Tibial artery (tissue), 4 donors: ENCODE measurements around the gene RSPRY1.

ENCODE experiments used
- DNase-seq, 2 donors: peaks; one replicate each; pipeline ENCODE4 v3.0.0-alpha.2; 2019
- H3K27ac ChIP-seq, 2 donors: fragments of 200-600 bp; sonication (generic) in 1 of 2; 1 replicate in 1 of 2; 2 replicates in 1 of 2; pipeline ENCODE4 v1.5.1; 2018 to 2019; ENCODE audit warnings: mild to moderate bottlenecking in 1 of 2
- H3K27me3 ChIP-seq, 2 donors: fragments of 200-600 bp; sonication (generic) in 1 of 2; one replicate each; pipeline versions ENCODE4 v1.5.1 to v1.6.0; 2016 to 2019
- H3K36me3 ChIP-seq, 3 donors: fragments of 200-600 bp; sonication (generic) in 2 of 3; one replicate each; pipeline ENCODE4 v1.5.1; 2016 to 2019; ENCODE audit warnings: mild to moderate bottlenecking in 2 of 3
- H3K4me1 ChIP-seq, 4 donors: fragments of 200-600 bp; sonication (generic) in 2 of 4; 1 replicate in 3 of 4; 2 replicates in 1 of 4; pipeline ENCODE4 v1.5.1; 2016 to 2019
- H3K4me3 ChIP-seq, 2 donors: fragments of 200-600 bp; sonication (generic) in 1 of 2; 1 replicate in 1 of 2; 2 replicates in 1 of 2; pipeline ENCODE4 v1.5.1; 2018 to 2019; ENCODE audit warnings: mild to moderate bottlenecking in 2 of 2
- H3K9me3 ChIP-seq, 3 donors: fragments of 200-600 bp; sonication (generic) in 1 of 3; one replicate each; pipeline ENCODE4 v1.5.1; 2016 to 2019
- intact Hi-C: fragments of 100-400 bp; cut with DNase I; formaldehyde crosslinking; loops from one replicate; pipeline ENCODE4 v1.15.0; 2023; ENCODE audit warnings: low total_unique reads
- TF ChIP-seq, protein P1 (sequence below), 2 experiments: fragments of 200-600 bp in 1 of 2; fragments of 450-650 bp in 1 of 2; IDR thresholded peaks; one replicate each; pipeline ENCODE4 v1.5.1; 2017 to 2019; ENCODE audit warnings: antibody characterized with exemption in 2 of 2, mild to moderate bottlenecking in 1 of 2, moderate library complexity in 1 of 2

Gene RSPRY1

GRCh38 chr16:57235128-57236021 is 49.2 kb downstream of the RSPRY1 start:
- Histone ChIP-seq H3K4me1 (no peaks in the 10 kb centered on the region), H3K36me3 (peaks cover 81 to 95% (median 84%) of the 10 kb centered on the region in 3 donors), H3K4me3 (no peak overlapping the region), H3K27ac (no peak overlapping the region), H3K9me3 (no peaks in the 10 kb centered on the region), H3K27me3 (no peaks in the 10 kb centered on the region)
- no peak for DNase-seq
- TF ChIP-seq, protein P1, sequence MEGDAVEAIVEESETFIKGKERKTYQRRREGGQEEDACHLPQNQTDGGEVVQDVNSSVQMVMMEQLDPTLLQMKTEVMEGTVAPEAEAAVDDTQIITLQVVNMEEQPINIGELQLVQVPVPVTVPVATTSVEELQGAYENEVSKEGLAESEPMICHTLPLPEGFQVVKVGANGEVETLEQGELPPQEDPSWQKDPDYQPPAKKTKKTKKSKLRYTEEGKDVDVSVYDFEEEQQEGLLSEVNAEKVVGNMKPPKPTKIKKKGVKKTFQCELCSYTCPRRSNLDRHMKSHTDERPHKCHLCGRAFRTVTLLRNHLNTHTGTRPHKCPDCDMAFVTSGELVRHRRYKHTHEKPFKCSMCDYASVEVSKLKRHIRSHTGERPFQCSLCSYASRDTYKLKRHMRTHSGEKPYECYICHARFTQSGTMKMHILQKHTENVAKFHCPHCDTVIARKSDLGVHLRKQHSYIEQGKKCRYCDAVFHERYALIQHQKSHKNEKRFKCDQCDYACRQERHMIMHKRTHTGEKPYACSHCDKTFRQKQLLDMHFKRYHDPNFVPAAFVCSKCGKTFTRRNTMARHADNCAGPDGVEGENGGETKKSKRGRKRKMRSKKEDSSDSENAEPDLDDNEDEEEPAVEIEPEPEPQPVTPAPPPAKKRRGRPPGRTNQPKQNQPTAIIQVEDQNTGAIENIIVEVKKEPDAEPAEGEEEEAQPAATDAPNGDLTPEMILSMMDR (IDR thresholded peaks at IDR 0.05): no peak
- intact Hi-C loops: no loop called here

DNA sequence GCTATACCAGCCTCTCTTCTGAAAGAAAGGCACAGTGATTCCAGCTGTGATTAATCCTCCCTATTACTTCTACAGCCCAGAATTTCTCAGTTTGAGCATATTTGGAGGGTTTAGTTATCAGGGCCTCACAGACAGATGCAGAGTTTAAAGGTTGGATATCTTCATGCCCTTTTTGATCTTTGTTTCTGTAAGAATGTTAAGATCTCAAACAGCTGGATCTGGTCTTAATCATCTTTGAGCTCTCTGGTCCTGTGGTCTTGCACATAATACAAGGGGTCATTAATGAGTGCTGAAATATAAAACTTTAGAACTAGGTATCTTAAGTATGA is 49.9 kb downstream of the RSPRY1 start:
- Histone ChIP-seq H3K36me3 (peaks cover 74 to 91% (median 77%) of the 10 kb centered on the region in 3 donors), H3K4me3 (no peak overlapping the region), H3K27me3 (no peaks in the 10 kb centered on the region), H3K9me3 (no peaks in the 10 kb centered on the region), H3K27ac (no peak overlapping the region), H3K4me1 (no peaks in the 10 kb centered on the region)
- DNase-seq: no peak
- intact Hi-C loops: no loop called here
- TF ChIP-seq, protein P1 (IDR thresholded peaks at IDR 0.05): no peak

- Histone ChIP-seq H3K27ac (no peak overlapping the region), H3K27me3 (no peaks in the 10 kb centered on the region), H3K4me3 (no peak overlapping the region), H3K4me1 (no peaks in the 10 kb centered on the region), H3K9me3 (no peaks in the 10 kb centered on the region), H3K36me3 (peaks cover 50 to 64% (median 50%) of the 10 kb centered on the region in 3 donors)
- no peak for DNase-seq
- intact Hi-C loops: no loop called here
- TF ChIP-seq, protein P1 (IDR thresholded peaks at IDR 0.05): no peak
These were observed 52.6 kb downstream of the RSPRY1 start for GRCh38 chr16:57238682-57239081.

GRCh38 chr16:57239107-57239506 is 53.0 kb downstream of the RSPRY1 start:
- Histone ChIP-seq H3K36me3 (peaks cover 45 to 59% (median 46%) of the 10 kb centered on the region in 3 donors), H3K27ac (no peak overlapping the region), H3K4me1 (peaks cover 0 to 2% (median under 1%) of the 10 kb centered on the region in 4 donors), H3K4me3 (no peak overlapping the region), H3K27me3 (no peaks in the 10 kb centered on the region), H3K9me3 (no peaks in the 10 kb centered on the region)
- DNase-seq: no peak
- intact Hi-C loops: no loop called here
- TF ChIP-seq, protein P1 (IDR thresholded peaks at IDR 0.05): no peak

DNA sequence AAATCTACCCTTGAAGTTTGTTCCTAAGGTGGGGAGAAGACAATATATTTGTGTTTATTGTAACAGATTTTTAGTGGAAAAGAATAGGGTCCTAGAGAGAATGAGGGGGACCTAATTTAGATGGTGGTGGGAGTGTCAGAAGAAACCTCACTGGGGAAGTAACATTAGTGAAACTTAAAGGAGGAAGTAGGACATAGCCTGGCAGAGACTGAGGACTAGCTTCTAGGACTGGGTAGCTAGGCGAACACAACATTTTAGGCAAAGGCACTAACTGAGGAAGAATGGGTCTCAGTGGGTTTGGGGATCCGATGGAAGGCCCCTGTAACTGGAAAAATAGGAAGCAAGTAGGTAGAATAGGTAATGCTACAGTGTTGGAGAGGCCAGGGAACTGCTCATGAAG is 54.7 kb downstream of the RSPRY1 start:
- no peak for DNase-seq
- TF ChIP-seq, protein P1 (IDR thresholded peaks at IDR 0.05): no peak
- H3K36me3 ChIP-seq: peaks cover 29 to 42% (median 29%) of the 10 kb centered on the region in 3 donors
- H3K27ac ChIP-seq: no peak overlapping the region
- intact Hi-C loops: no loop called here
- H3K4me1 ChIP-seq: peaks cover 0 to 10% (median 3%) of the 10 kb centered on the region in 4 donors
- H3K4me3 ChIP-seq: no peak overlapping the region
- no peaks in the 10 kb centered on the region for H3K9me3 ChIP-seq
- no peaks in the 10 kb centered on the region for H3K27me3 ChIP-seq
